GM12878 (cell line): ENCODE results near the gene IGF2BP2.

Experiments used
- JUND ChIP-seq: IDR thresholded peaks from 2 replicates; pipeline ENCODE4 v1.6.1; 2012; ENCODE audit warnings: low read depth, mild to moderate bottlenecking, low read length, improper control_type of control experiment, moderate library complexity
- SIN3A ChIP-seq: IDR thresholded peaks from 2 replicates; pipeline ENCODE4 v1.6.1; 2012; ENCODE audit warnings: low read depth, low read length, improper control_type of control experiment

GRCh38 chr3:185637388-185637787 lies 187.5 kb downstream of the IGF2BP2 start:
- TF ChIP-seq SIN3A (no peak), JUND (no peak)
